GM23338 (cell line): Measurements from ENCODE around the gene CCDC85B. TPM values are rescaled to one million over a fixed set of nuclear protein-coding genes. Genes with fewer than 3 reads are reported as not detected.
A peak's percentile ranks its signal among the peaks of the same experiment; 100 is the strongest.

Source experiments
- ATAC-seq: fragments of 200-7000 bp; cut with Tn5 transposase; 3 replicates; pipeline ENCODE4 v1.9.1; 2020
- DNase-seq: peaks from one replicate; pipeline ENCODE4 v3.0.0-alpha.2; 2015; ENCODE audit warnings: low spot score
- H2AFZ ChIP-seq: fragments of 200-600 bp; sonication (generic); 2 replicates; pipeline ENCODE4 v1.8.0; 2016; ENCODE audit warnings: antibody characterized with exemption, mild to moderate bottlenecking, moderate library complexity
- H3F3A ChIP-seq: fragments of 200-600 bp; sonication (generic); replicated peaks from 2 replicates; pipeline ENCODE4 v1.8.0; 2017; ENCODE audit warnings: antibody characterized with exemption, mixed run types, low read depth
- H3K27ac ChIP-seq: fragments of 200-600 bp; sonication (generic); 2 replicates; pipeline ENCODE4 v1.6.1; 2016; ENCODE audit warnings: low read depth
- H3K27me3 ChIP-seq: fragments of 200-600 bp; sonication (generic); 2 replicates; pipeline ENCODE4 v1.8.0; 2016; ENCODE audit warnings: mild to moderate bottlenecking, mixed run types, moderate library complexity; ENCODE audit not compliant: insufficient read depth
- H3K36me3 ChIP-seq: fragments of 200-600 bp; sonication (generic); 2 replicates; pipeline ENCODE4 v1.8.0; 2016; ENCODE audit warnings: mild to moderate bottlenecking; ENCODE audit not compliant: insufficient read depth
- H3K4me1 ChIP-seq: fragments of 200-600 bp; sonication (generic); 2 replicates; pipeline ENCODE4 v1.8.0; 2016; ENCODE audit warnings: mild to moderate bottlenecking, moderate library complexity; ENCODE audit not compliant: insufficient read depth
- H3K4me2 ChIP-seq: fragments of 200-600 bp; sonication (generic); 2 replicates; pipeline ENCODE4 v1.7.1; 2017; ENCODE audit warnings: mixed run types
- H3K4me3 ChIP-seq: fragments of 200-600 bp; sonication (generic); 2 replicates; pipeline ENCODE4 v1.6.1; 2016; ENCODE audit warnings: mixed run types
- H3K79me2 ChIP-seq: fragments of 200-600 bp; sonication (generic); replicated peaks from 2 replicates; pipeline ENCODE4 v1.8.0; 2017; ENCODE audit warnings: mild to moderate bottlenecking; ENCODE audit not compliant: insufficient read depth
- H3K9me2 ChIP-seq: fragments of 200-600 bp; sonication (generic); 2 replicates; pipeline ENCODE4 v1.8.0; 2017; ENCODE audit not compliant: insufficient read depth
- H4K20me1 ChIP-seq: fragments of 200-600 bp; sonication (generic); replicated peaks from 2 replicates; pipeline ENCODE4 v1.8.0; 2017; ENCODE audit warnings: mild to moderate bottlenecking; ENCODE audit not compliant: insufficient read depth
- H3K27ac Mint-ChIP-seq: 2 replicates; pipeline ENCODE4 v1.8.0; 2020; ENCODE audit warnings: inconsistent platforms, mild to moderate bottlenecking, moderate library complexity, mixed read lengths
- H3K27me3 Mint-ChIP-seq: 3 replicates; pipeline ENCODE4 v1.8.0; 2022; ENCODE audit warnings: low read depth, mild to moderate bottlenecking, moderate library complexity, mixed read lengths, inconsistent platforms; ENCODE audit not compliant: insufficient read depth, poor library complexity
- H3K36me3 Mint-ChIP-seq: 3 replicates; pipeline ENCODE4 v1.8.0; 2021; ENCODE audit warnings: low read depth, mild to moderate bottlenecking, inconsistent platforms, moderate library complexity, mixed read lengths
- H3K4me1 Mint-ChIP-seq: 3 replicates; pipeline ENCODE4 v1.8.0; 2020; ENCODE audit warnings: mild to moderate bottlenecking, inconsistent platforms, mixed read lengths
- H3K4me3 Mint-ChIP-seq: 3 replicates; pipeline ENCODE4 v1.8.0; 2021; ENCODE audit warnings: moderate library complexity, mild to moderate bottlenecking, inconsistent platforms, mixed read lengths
- H3K9me3 Mint-ChIP-seq: 3 replicates; pipeline ENCODE4 v1.8.0; 2020; ENCODE audit warnings: moderate library complexity, mild to moderate bottlenecking, inconsistent platforms, mixed read lengths
- EZH2 ChIP-seq: fragments of 200-600 bp; sonication (generic); IDR thresholded peaks from one replicate; pipeline ENCODE4 v1.8.0; 2017; ENCODE audit warnings: antibody characterized with exemption, mild to moderate bottlenecking, low read depth; ENCODE audit not compliant: unreplicated experiment
- REST ChIP-seq: IDR thresholded peaks from one replicate; pipeline ENCODE4 v1.6.1; 2018; ENCODE audit warnings: antibody characterized with exemption; ENCODE audit not compliant: unreplicated experiment
- STAT1 ChIP-seq: IDR thresholded peaks from one replicate; pipeline ENCODE4 v1.6.1; 2016; ENCODE audit warnings: antibody characterized with exemption; ENCODE audit not compliant: unreplicated experiment
- ZNF331 ChIP-seq: fragments of 250-450 bp; sonication (Bioruptor Pico); IDR thresholded peaks from 2 replicates; pipeline ENCODE4 v1.5.0; 2020; ENCODE audit warnings: low read depth, mild to moderate bottlenecking, moderate library complexity
- polyA plus RNA-seq: library from polyadenylated mRNA; unstranded; fragments of >200 nt; fragmentation: Nextera tagmentation; extraction: Ambion mirVana; gene quantifications from 2 replicates; pipeline ENCODE4 v1.2.1, GENCODE V29; 2016
- total RNA-seq: library from RNA; depleted of rRNA; stranded (reverse); fragments of >200 nt; shearing (Covaris generic); gene quantifications from 2 replicates; pipeline ENCODE4 v1.2.3, GENCODE V29; 2014
- TF ChIP-seq, protein P1 (sequence below): IDR thresholded peaks from 2 replicates; pipeline ENCODE4 v1.6.1; 2016; ENCODE audit warnings: antibody characterized with exemption

The CCDC85B gene
- total and polyA plus RNA-seq, 2 experiments from 2014 or later, result 54.5 to 66.3 TPM

DNA sequence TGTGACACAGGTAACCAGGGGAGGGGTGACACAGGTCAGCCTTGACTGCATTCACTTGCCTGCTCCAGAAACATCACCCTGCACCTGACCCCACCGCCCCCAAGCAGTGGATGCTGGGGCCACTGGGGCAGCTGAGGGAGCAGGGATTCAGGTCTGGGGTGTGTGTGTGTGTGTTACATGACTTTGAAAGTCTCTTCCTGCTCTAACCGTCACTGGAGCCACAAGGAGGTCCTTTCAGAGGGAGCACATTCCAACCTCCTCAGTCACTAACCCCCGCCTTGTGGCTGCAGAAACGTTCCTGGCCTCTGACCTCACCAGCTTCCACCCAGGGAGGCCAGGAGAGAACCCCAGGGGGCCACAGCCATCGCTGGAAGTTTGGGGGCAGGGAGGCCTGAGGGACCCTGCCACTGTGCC, 12.6 kb downstream of the CCDC85B start:
- Histone ChIP-seq H3K79me2 (no peaks in the 10 kb centered on the region), H4K20me1 (no peaks in the 10 kb centered on the region), H3K27me3 (peaks cover 61% of the 10 kb centered on the region), H3K36me3 (no peaks in the 10 kb centered on the region), H3K9me2 (no peaks in the 10 kb centered on the region), H3K4me3 (no peak overlapping the region), H3K27ac (no peak overlapping the region), H3K4me1 (peaks cover 8% of the 10 kb centered on the region), H2AFZ (no peak overlapping the region), H3F3A (peaks cover 16% of the 10 kb centered on the region), H3K4me2 (peak overlapping the region; percentile 40; the same call in 1 of the 2 replicates)
- no peaks in the 10 kb centered on the region for H3K36me3 Mint-ChIP-seq
- H3K27me3 Mint-ChIP-seq, result peaks cover 47% of the 10 kb centered on the region
- no peak for TF ChIP-seq EZH2
- TF ChIP-seq ZNF331 (CRISPR knock-in tag), result no peak
- peaks cover 2% of the 10 kb centered on the region; the same call in 1 of the 3 replicates for H3K9me3 Mint-ChIP-seq
- H3K4me1 Mint-ChIP-seq, result peaks cover 7% of the 10 kb centered on the region; the same call in 2 of the 3 replicates
- no peak overlapping the region for H3K4me3 Mint-ChIP-seq
- ATAC-seq, result peak; percentile 10
- DNase-seq, result peak; percentile 72
- H3K27ac Mint-ChIP-seq, result no peak overlapping the region

DNA sequence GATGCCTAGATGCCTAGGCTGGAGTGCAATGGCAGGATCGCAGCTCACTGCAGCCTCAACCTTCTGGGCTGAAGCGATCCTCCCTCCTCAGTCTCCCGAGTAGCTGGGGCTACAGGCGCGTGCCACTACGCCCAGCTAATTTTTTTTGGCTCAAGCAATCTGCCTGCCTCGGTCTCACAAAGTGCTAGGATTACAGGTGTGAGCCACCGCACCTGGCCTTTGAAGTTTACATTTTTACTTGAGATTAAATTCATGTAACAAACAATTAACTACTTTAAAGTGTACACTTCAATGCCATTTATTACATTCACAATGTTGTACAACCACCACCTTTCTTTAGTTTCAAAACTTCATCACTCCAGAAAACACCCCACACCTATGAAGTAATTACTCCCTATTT, 13.2 kb downstream of the CCDC85B start:
- no peak for TF ChIP-seq EZH2
- Mint-ChIP-seq H3K4me1 (peaks cover 6% of the 10 kb centered on the region; the same call in 2 of the 3 replicates), H3K27me3 (peaks cover 41% of the 10 kb centered on the region), H3K9me3 (peaks cover 1% of the 10 kb centered on the region; the same call in 1 of the 3 replicates), H3K4me3 (no peak overlapping the region; the same call in 2 of the 3 replicates), H3K36me3 (no peaks in the 10 kb centered on the region), H3K27ac (no peak overlapping the region)
- H3F3A ChIP-seq, result peaks cover 10% of the 10 kb centered on the region; the same call in 1 of the 2 replicates
- H3K9me2 ChIP-seq, result no peaks in the 10 kb centered on the region
- DNase-seq, result no peak
- H3K4me2 ChIP-seq, result no peak overlapping the region
- H3K4me3 ChIP-seq, result no peak overlapping the region
- H3K27me3 ChIP-seq, result peaks cover 58% of the 10 kb centered on the region
- H3K4me1 ChIP-seq, result peaks cover 3% of the 10 kb centered on the region
- no peaks in the 10 kb centered on the region for H3K79me2 ChIP-seq
- no peak for ATAC-seq
- H2AFZ ChIP-seq, result no peak overlapping the region
- H3K36me3 ChIP-seq, result no peaks in the 10 kb centered on the region
- no peaks in the 10 kb centered on the region for H4K20me1 ChIP-seq
- no peak overlapping the region for H3K27ac ChIP-seq

GRCh38 chr11:65906602-65907001, 16.1 kb downstream of the CCDC85B start:
- Histone ChIP-seq H3K4me2 (no peak overlapping the region), H2AFZ (no peak overlapping the region), H3K36me3 (no peaks in the 10 kb centered on the region), H3K79me2 (no peaks in the 10 kb centered on the region), H3K4me3 (no peak overlapping the region), H4K20me1 (no peaks in the 10 kb centered on the region), H3K27ac (no peak overlapping the region), H3K9me2 (no peaks in the 10 kb centered on the region), H3F3A (no peaks in the 10 kb centered on the region), H3K27me3 (peaks cover 43% of the 10 kb centered on the region), H3K4me1 (no peaks in the 10 kb centered on the region; the same call in 1 of the 2 replicates)
- ATAC-seq (no peak), DNase-seq (no peak)
- H3K4me3 Mint-ChIP-seq, result no peak overlapping the region; the same call in 2 of the 3 replicates
- no peak for TF ChIP-seq REST
- TF ChIP-seq STAT1, result no peak
- TF ChIP-seq, protein P1, sequence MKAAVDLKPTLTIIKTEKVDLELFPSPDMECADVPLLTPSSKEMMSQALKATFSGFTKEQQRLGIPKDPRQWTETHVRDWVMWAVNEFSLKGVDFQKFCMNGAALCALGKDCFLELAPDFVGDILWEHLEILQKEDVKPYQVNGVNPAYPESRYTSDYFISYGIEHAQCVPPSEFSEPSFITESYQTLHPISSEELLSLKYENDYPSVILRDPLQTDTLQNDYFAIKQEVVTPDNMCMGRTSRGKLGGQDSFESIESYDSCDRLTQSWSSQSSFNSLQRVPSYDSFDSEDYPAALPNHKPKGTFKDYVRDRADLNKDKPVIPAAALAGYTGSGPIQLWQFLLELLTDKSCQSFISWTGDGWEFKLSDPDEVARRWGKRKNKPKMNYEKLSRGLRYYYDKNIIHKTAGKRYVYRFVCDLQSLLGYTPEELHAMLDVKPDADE, result no peak
- H3K27me3 Mint-ChIP-seq, result peaks cover 28% of the 10 kb centered on the region
- H3K4me1 Mint-ChIP-seq, result peaks cover 5% of the 10 kb centered on the region
- H3K36me3 Mint-ChIP-seq, result no peaks in the 10 kb centered on the region
- H3K9me3 Mint-ChIP-seq, result no peaks in the 10 kb centered on the region
- H3K27ac Mint-ChIP-seq, result no peak overlapping the region
